SU-DHL-6 (cell line): ENCODE measurements around the gene GRID1.

Experiments used
- H2AFZ ChIP-seq: fragments of 200-600 bp; sonication (generic); 2 replicates; pipeline ENCODE4 v1.6.1; 2014; ENCODE audit warnings: low read depth, mild to moderate bottlenecking, moderate library complexity, mixed read lengths, antibody characterized with exemption, low read length; ENCODE audit not compliant: severe bottlenecking
- H3F3A ChIP-seq: fragments of 200-600 bp; shearing (Covaris generic); 2 replicates; pipeline ENCODE4 v1.6.0; 2016; ENCODE audit warnings: antibody characterized with exemption, mild to moderate bottlenecking; ENCODE audit not compliant: insufficient read depth
- H3K27ac ChIP-seq: fragments of 200-600 bp; sonication (generic); 2 replicates; pipeline ENCODE4 v1.5.1; 2016; ENCODE audit warnings: low read depth, mild to moderate bottlenecking, low read length, moderate library complexity, mixed read lengths
- H3K27me3 ChIP-seq: fragments of 200-600 bp; sonication (generic), shearing (Covaris generic); 2 replicates; pipeline ENCODE4 v1.6.0; 2014; ENCODE audit warnings: mild to moderate bottlenecking, low read length
- H3K36me3 ChIP-seq: fragments of 200-600 bp; sonication (generic); 2 replicates; pipeline ENCODE4 v1.6.1; 2014; ENCODE audit warnings: mild to moderate bottlenecking, low read length, mixed read lengths
- H3K4me2 ChIP-seq: fragments of 300-600, 200-600 bp; shearing (Covaris generic), sonication (generic); 2 replicates; pipeline ENCODE4 v1.6.0; 2014; ENCODE audit warnings: low read length, low read depth, mild to moderate bottlenecking; ENCODE audit not compliant: poor library complexity, severe bottlenecking
- H3K4me3 ChIP-seq: fragments of 200-600 bp; sonication (generic); 2 replicates; pipeline ENCODE4 v1.5.1; 2014; ENCODE audit warnings: antibody characterized with exemption, low read length, mild to moderate bottlenecking, mixed read lengths; ENCODE audit not compliant: insufficient read depth, poor library complexity, severe bottlenecking
- H3K79me2 ChIP-seq: fragments of 200-600 bp; sonication (generic); 2 replicates; pipeline ENCODE4 v1.6.1; 2014; ENCODE audit warnings: mild to moderate bottlenecking, low read length, moderate library complexity; ENCODE audit not compliant: insufficient read depth
- H3K9ac ChIP-seq: fragments of 200-600 bp; sonication (generic); 2 replicates; pipeline ENCODE4 v1.7.0; 2014; ENCODE audit warnings: mild to moderate bottlenecking, low read length
- H3K9me2 ChIP-seq: fragments of 200-600 bp; sonication (generic); replicated peaks from 2 replicates; pipeline ENCODE4 v1.6.1; 2014; ENCODE audit warnings: low read length; ENCODE audit not compliant: insufficient read depth
- H3K9me3 ChIP-seq: fragments of 200-600 bp; sonication (generic); 2 replicates; pipeline ENCODE4 v1.6.1; 2014; ENCODE audit warnings: low read length, mixed read lengths; ENCODE audit not compliant: insufficient read depth
- H4K20me1 ChIP-seq: fragments of 200-600 bp; sonication (generic); 2 replicates; pipeline ENCODE4 v1.6.1; 2014; ENCODE audit warnings: low read depth, mild to moderate bottlenecking, antibody characterized with exemption, low read length, moderate library complexity, mixed read lengths
- CTCF ChIP-seq: fragments of 200-600 bp; sonication (generic); IDR thresholded peaks from one replicate; pipeline ENCODE4 v1.5.1; 2017; ENCODE audit warnings: antibody characterized with exemption, mild to moderate bottlenecking, low read length, moderate library complexity; ENCODE audit not compliant: insufficient read depth, poor library complexity, severe bottlenecking
- EZH2phosphoT487 ChIP-seq: fragments of 200-600 bp; sonication (generic), shearing (Covaris generic); conservative IDR thresholded peaks from 2 replicates; pipeline ENCODE4 v1.6.1; 2018; ENCODE audit warnings: mild to moderate bottlenecking, antibody characterized with exemption, low read length, moderate library complexity, mixed read lengths

The GRID1 gene

DNA sequence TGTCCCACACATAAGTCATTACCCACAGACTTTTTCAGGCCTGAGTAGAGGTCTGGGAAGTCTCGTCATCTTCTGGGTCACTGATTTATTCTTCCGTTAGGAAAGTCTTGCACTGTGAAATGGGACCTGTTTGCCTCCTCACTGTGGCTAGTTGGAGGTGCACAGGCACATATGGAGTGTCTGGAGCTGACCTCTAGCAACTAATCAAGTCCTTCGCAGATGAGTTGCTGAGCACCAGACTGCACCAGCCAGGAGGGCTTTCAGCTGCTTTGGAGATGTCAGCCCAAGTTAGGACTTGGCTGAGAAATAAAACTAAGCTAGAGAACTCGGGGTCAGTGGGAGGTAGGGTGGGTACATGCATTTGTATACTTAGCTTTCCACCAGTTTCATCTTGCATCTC lies 578.0 kb downstream of the GRID1 start:
- H3K4me2 ChIP-seq: no peak overlapping the region
- H2AFZ ChIP-seq: no peak overlapping the region
- H4K20me1 ChIP-seq: no peaks in the 10 kb centered on the region
- no peak overlapping the region for H3K9ac ChIP-seq
- no peaks in the 10 kb centered on the region for H3K36me3 ChIP-seq
- no peaks in the 10 kb centered on the region for H3K79me2 ChIP-seq
- no peaks in the 10 kb centered on the region for H3K9me2 ChIP-seq
- TF ChIP-seq CTCF (no peak), EZH2phosphoT487 (no peak)
- H3K4me3 ChIP-seq: no peak overlapping the region
- H3K9me3 ChIP-seq: no peaks in the 10 kb centered on the region
- H3K27me3 ChIP-seq: no peaks in the 10 kb centered on the region
- H3F3A ChIP-seq: no peaks in the 10 kb centered on the region
- no peak overlapping the region for H3K27ac ChIP-seq

DNA sequence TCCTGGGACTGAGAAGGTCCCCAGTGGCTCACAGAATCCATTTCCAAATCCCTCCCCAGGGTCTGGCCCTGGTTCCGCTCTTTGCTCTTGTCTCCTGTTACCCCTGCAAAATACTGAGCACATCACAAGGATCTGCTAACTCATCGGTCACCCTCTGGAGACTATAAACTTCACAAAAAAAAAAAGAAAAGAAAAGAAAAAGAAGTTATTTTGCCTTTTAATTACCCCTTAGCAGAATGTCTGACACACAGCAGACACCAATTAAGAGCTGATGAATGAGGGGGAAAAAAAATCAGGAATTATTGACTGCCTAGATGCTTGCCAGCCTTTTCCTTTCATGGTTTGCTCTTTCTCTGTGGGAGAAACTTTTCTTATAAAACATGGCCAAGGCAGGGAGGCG lies 578.7 kb downstream of the GRID1 start:
- Histone ChIP-seq H3F3A (no peaks in the 10 kb centered on the region), H3K27ac (no peak overlapping the region), H3K9ac (no peak overlapping the region), H3K4me2 (no peak overlapping the region), H3K9me3 (no peaks in the 10 kb centered on the region), H4K20me1 (no peaks in the 10 kb centered on the region), H3K27me3 (no peaks in the 10 kb centered on the region), H2AFZ (no peak overlapping the region), H3K79me2 (no peaks in the 10 kb centered on the region), H3K36me3 (no peaks in the 10 kb centered on the region), H3K9me2 (no peaks in the 10 kb centered on the region), H3K4me3 (no peak overlapping the region)
- TF ChIP-seq EZH2phosphoT487: no peak
- no peak for TF ChIP-seq CTCF

DNA sequence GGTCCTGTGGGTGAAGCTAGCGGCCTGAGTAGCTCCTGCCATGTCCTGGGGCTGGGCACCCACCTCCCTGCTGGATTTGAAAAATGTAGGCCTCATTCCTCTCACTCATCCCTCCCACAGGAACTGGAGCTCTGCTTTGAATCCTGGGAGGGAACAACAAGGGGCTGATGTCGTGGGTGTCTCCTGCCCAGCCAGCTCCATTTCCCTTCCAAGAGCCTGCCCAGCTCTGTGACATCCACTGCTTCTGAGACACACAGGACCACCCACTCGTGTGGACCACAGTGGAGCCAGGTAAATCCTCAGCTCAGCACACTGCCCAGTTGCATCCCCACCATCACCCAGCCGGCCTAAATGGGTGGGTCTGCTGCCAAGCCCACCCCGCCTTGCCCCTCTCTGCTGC lies 579.2 kb downstream of the GRID1 start:
- TF ChIP-seq CTCF (no peak), EZH2phosphoT487 (no peak)
- H3K9me2 ChIP-seq: no peaks in the 10 kb centered on the region
- H2AFZ ChIP-seq: no peak overlapping the region
- no peaks in the 10 kb centered on the region for H3K36me3 ChIP-seq
- H3K4me2 ChIP-seq: no peak overlapping the region
- H3F3A ChIP-seq: no peaks in the 10 kb centered on the region
- no peaks in the 10 kb centered on the region for H3K27me3 ChIP-seq
- no peak overlapping the region for H3K9ac ChIP-seq
- no peak overlapping the region for H3K4me3 ChIP-seq
- H3K9me3 ChIP-seq: no peaks in the 10 kb centered on the region
- no peaks in the 10 kb centered on the region for H4K20me1 ChIP-seq
- no peak overlapping the region for H3K27ac ChIP-seq
- H3K79me2 ChIP-seq: no peaks in the 10 kb centered on the region
